Measurements from ENCODE around the gene PIM2.

The PIM2 gene

GRCh38 chrX:48917139-48918001 lies 1.5 kb downstream of the PIM2 start:
- Histone ChIP-seq H3K4me1 (ENCODE audit: control insufficient read depth, insufficient read depth, low read length) (peaks cover 25% of the 10 kb centered on the region), H3K27me3 (ENCODE audit: control insufficient read depth, insufficient read depth, low read length) (no peaks in the 10 kb centered on the region), H3K36me3 (ENCODE audit: control insufficient read depth, insufficient read depth, low read length) (peaks cover 41% of the 10 kb centered on the region), H3K4me3 (ENCODE audit: low read depth, low read length) (peak overlapping the region; percentile 84), H3K9ac (ENCODE audit: low read depth, low read length) (peak overlapping the region; percentile 60), H3K27ac (ENCODE audit: low read depth, low read length) (no peak overlapping the region), H3K9me3 (ENCODE audit: control insufficient read depth, insufficient read depth, low read length) (peaks cover 21% of the 10 kb centered on the region)

GRCh38 chrX:48914593-48915493 lies 4.0 kb downstream of the PIM2 start:
- Histone ChIP-seq H3K36me3 (ENCODE audit: control insufficient read depth, insufficient read depth, low read length) (peaks cover 42% of the 10 kb centered on the region), H3K27ac (ENCODE audit: low read depth, low read length) (no peak overlapping the region), H3K4me3 (ENCODE audit: low read depth, low read length) (peak overlapping the region; percentile 44), H3K9ac (ENCODE audit: low read depth, low read length) (no peak overlapping the region), H3K9me3 (ENCODE audit: control insufficient read depth, insufficient read depth, low read length) (peaks cover 27% of the 10 kb centered on the region), H3K27me3 (ENCODE audit: control insufficient read depth, insufficient read depth, low read length) (no peaks in the 10 kb centered on the region), H3K4me1 (ENCODE audit: control insufficient read depth, insufficient read depth, low read length) (peaks cover 14% of the 10 kb centered on the region)

GRCh38 chrX:48913605-48914366 lies 5.0 kb downstream of the PIM2 start:
- peaks cover 26% of the 10 kb centered on the region for H3K9me3 ChIP-seq (ENCODE audit: control insufficient read depth, insufficient read depth, low read length)
- H3K27me3 ChIP-seq (ENCODE audit: control insufficient read depth, insufficient read depth, low read length), result no peaks in the 10 kb centered on the region
- peak overlapping the region; percentile 87 for H3K4me3 ChIP-seq (ENCODE audit: low read depth, low read length)
- H3K9ac ChIP-seq (ENCODE audit: low read depth, low read length), result no peak overlapping the region
- H3K4me1 ChIP-seq (ENCODE audit: control insufficient read depth, insufficient read depth, low read length), result peaks cover 12% of the 10 kb centered on the region; the same call in 1 of the 2 replicates
- H3K27ac ChIP-seq (ENCODE audit: low read depth, low read length), result no peak overlapping the region
- H3K36me3 ChIP-seq (ENCODE audit: control insufficient read depth, insufficient read depth, low read length), result peaks cover 49% of the 10 kb centered on the region

GRCh38 chrX:48911412-48912182 lies 7.2 kb downstream of the PIM2 start, which contains the start of gene SLC35A2:
SLC35A2 (minus strand) TSS chrX:48911646; CDS start chrX:48911636, 10 bp downstream.
- peak within 1 kb of the TSS; percentile 94 for H3K27ac ChIP-seq (ENCODE audit: low read depth, low read length)
- peaks cover 26% of the 10 kb centered on the region for H3K9me3 ChIP-seq (ENCODE audit: control insufficient read depth, insufficient read depth, low read length)
- peak within 1 kb of the TSS; percentile 87 for H3K4me3 ChIP-seq (ENCODE audit: low read depth, low read length)
- peaks cover 12% of the 10 kb centered on the region; the same call in 1 of the 2 replicates for H3K4me1 ChIP-seq (ENCODE audit: control insufficient read depth, insufficient read depth, low read length)
- H3K36me3 ChIP-seq (ENCODE audit: control insufficient read depth, insufficient read depth, low read length), result peaks cover 49% of the 10 kb centered on the region
- peak within 1 kb of the TSS; percentile 83 for H3K9ac ChIP-seq (ENCODE audit: low read depth, low read length)
- H3K27me3 ChIP-seq (ENCODE audit: control insufficient read depth, insufficient read depth, low read length), result no peaks in the 10 kb centered on the region

- Histone ChIP-seq H3K9ac (ENCODE audit: low read depth, low read length) (peak overlapping the region; percentile 83), H3K4me1 (ENCODE audit: control insufficient read depth, insufficient read depth, low read length) (peaks cover 12% of the 10 kb centered on the region; the same call in 1 of the 2 replicates), H3K27me3 (ENCODE audit: control insufficient read depth, insufficient read depth, low read length) (no peaks in the 10 kb centered on the region), H3K36me3 (ENCODE audit: control insufficient read depth, insufficient read depth, low read length) (peaks cover 50% of the 10 kb centered on the region), H3K27ac (ENCODE audit: low read depth, low read length) (peak overlapping the region; percentile 94), H3K9me3 (ENCODE audit: control insufficient read depth, insufficient read depth, low read length) (peaks cover 26% of the 10 kb centered on the region), H3K4me3 (ENCODE audit: low read depth, low read length) (peak overlapping the region; percentile 87)
Measured at GRCh38 chrX:48910926-48911411, 7.9 kb downstream of the PIM2 start.

GRCh38 chrX:48909703-48910294 lies 9.0 kb downstream of the PIM2 start:
- H3K27ac ChIP-seq (ENCODE audit: low read depth, low read length), result no peak overlapping the region
- H3K36me3 ChIP-seq (ENCODE audit: control insufficient read depth, insufficient read depth, low read length), result peaks cover 49% of the 10 kb centered on the region
- H3K9ac ChIP-seq (ENCODE audit: low read depth, low read length), result no peak overlapping the region
- H3K9me3 ChIP-seq (ENCODE audit: control insufficient read depth, insufficient read depth, low read length), result peaks cover 27% of the 10 kb centered on the region
- H3K27me3 ChIP-seq (ENCODE audit: control insufficient read depth, insufficient read depth, low read length), result no peaks in the 10 kb centered on the region
- H3K4me3 ChIP-seq (ENCODE audit: low read depth, low read length), result no peak overlapping the region
- H3K4me1 ChIP-seq (ENCODE audit: control insufficient read depth, insufficient read depth, low read length), result peaks cover 12% of the 10 kb centered on the region; the same call in 1 of the 2 replicates

- Histone ChIP-seq H3K27ac (ENCODE audit: low read depth, low read length) (no peak overlapping the region), H3K9me3 (ENCODE audit: control insufficient read depth, insufficient read depth, low read length) (peaks cover 25% of the 10 kb centered on the region), H3K36me3 (ENCODE audit: control insufficient read depth, insufficient read depth, low read length) (peaks cover 45% of the 10 kb centered on the region), H3K27me3 (ENCODE audit: control insufficient read depth, insufficient read depth, low read length) (no peaks in the 10 kb centered on the region), H3K9ac (ENCODE audit: low read depth, low read length) (no peak overlapping the region), H3K4me3 (ENCODE audit: low read depth, low read length) (no peak overlapping the region), H3K4me1 (ENCODE audit: control insufficient read depth, insufficient read depth, low read length) (peaks cover 7% of the 10 kb centered on the region; the same call in 1 of the 2 replicates)
Measured at GRCh38 chrX:48908600-48908999, 10.2 kb downstream of the PIM2 start.

GRCh38 chrX:48905090-48905790 lies 13.6 kb downstream of the PIM2 start:
- Histone ChIP-seq H3K9ac (ENCODE audit: low read depth, low read length) (no peak overlapping the region), H3K27ac (ENCODE audit: low read depth, low read length) (no peak overlapping the region), H3K9me3 (ENCODE audit: control insufficient read depth, insufficient read depth, low read length) (peaks cover 23% of the 10 kb centered on the region), H3K4me3 (ENCODE audit: low read depth, low read length) (no peak overlapping the region), H3K4me1 (ENCODE audit: control insufficient read depth, insufficient read depth, low read length) (no peaks in the 10 kb centered on the region), H3K36me3 (ENCODE audit: control insufficient read depth, insufficient read depth, low read length) (peaks cover 65% of the 10 kb centered on the region), H3K27me3 (ENCODE audit: control insufficient read depth, insufficient read depth, low read length) (no peaks in the 10 kb centered on the region)

- H3K4me3 ChIP-seq (ENCODE audit: low read depth, low read length), result no peak overlapping the region
- no peaks in the 10 kb centered on the region for H3K27me3 ChIP-seq (ENCODE audit: control insufficient read depth, insufficient read depth, low read length)
- H3K9ac ChIP-seq (ENCODE audit: low read depth, low read length), result no peak overlapping the region
- no peak overlapping the region for H3K27ac ChIP-seq (ENCODE audit: low read depth, low read length)
- H3K9me3 ChIP-seq (ENCODE audit: control insufficient read depth, insufficient read depth, low read length), result peaks cover 25% of the 10 kb centered on the region
- peaks cover 63% of the 10 kb centered on the region for H3K36me3 ChIP-seq (ENCODE audit: control insufficient read depth, insufficient read depth, low read length)
- no peaks in the 10 kb centered on the region for H3K4me1 ChIP-seq (ENCODE audit: control insufficient read depth, insufficient read depth, low read length)
Measured at GRCh38 chrX:48904626-48905025, 14.2 kb downstream of the PIM2 start.

All from HUES48 (cell line).